Progenitor cell of endocrine pancreas (in vitro differentiated cells): Measurements from ENCODE around the gene TANC1. TPM values are rescaled to one million over a fixed set of nuclear protein-coding genes. Genes with fewer than 3 reads are reported as not detected.

Source experiments
- DNase-seq: peaks from one replicate; pipeline ENCODE4 v3.0.0; 2021; ENCODE audit warnings: low spot score; ENCODE audit not compliant: unreplicated experiment
- H3K27ac Mint-ChIP-seq: 2 replicates; pipeline ENCODE4 v1.8.0; 2021; ENCODE audit warnings: mild to moderate bottlenecking, moderate library complexity, mixed read lengths
- H3K27me3 Mint-ChIP-seq: 2 replicates; pipeline ENCODE4 v1.8.0; 2021; ENCODE audit warnings: mixed read lengths
- H3K36me3 Mint-ChIP-seq: 2 replicates; pipeline ENCODE4 v1.8.0; 2022; ENCODE audit warnings: mixed read lengths; ENCODE audit not compliant: insufficient read depth
- H3K4me1 Mint-ChIP-seq: 2 replicates; pipeline ENCODE4 v1.8.0; 2021; ENCODE audit warnings: low read depth, mixed read lengths
- H3K4me3 Mint-ChIP-seq: 2 replicates; pipeline ENCODE4 v1.8.0; 2021; ENCODE audit warnings: low read depth, mild to moderate bottlenecking, moderate library complexity, mixed read lengths
- H3K9me3 Mint-ChIP-seq: 2 replicates; pipeline ENCODE4 v1.8.0; 2021; ENCODE audit warnings: low read depth, mixed read lengths
- CTCF ChIP-seq: fragments of 200-600 bp; sonication (generic); IDR thresholded peaks from one replicate; pipeline ENCODE4 v1.5.0; 2021; ENCODE audit warnings: antibody characterized with exemption, mild to moderate bottlenecking; ENCODE audit not compliant: unreplicated experiment
- total RNA-seq: library from RNA; stranded (reverse); gene quantifications from 2 replicates; pipeline ENCODE4 v1.2.1, GENCODE V29; 2021

Gene TANC1
- total RNA-seq, 1 donor from 2014 or later, result 29.8 TPM

DNA sequence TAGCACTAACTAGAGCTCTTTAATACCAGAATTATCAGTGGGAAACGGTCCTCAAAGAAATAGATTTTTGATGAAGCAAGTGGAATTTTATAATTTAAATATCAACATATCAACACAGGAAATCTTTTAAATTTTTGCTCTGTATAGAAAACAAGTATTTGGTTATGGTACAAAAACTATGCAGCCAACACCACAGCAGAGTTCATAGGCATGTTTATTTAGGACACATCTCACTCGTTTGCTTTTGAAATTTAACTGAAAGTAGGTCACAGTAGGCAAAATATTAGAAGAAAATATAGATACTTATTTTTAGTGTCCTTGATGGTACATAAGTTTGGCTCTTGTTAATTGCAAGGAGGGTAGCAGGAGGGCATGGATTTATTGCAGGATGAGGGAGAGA lies 34.3 kb upstream of the TANC1 start:
- no peak for TF ChIP-seq CTCF
- Mint-ChIP-seq H3K4me1 (peaks cover 1% of the 10 kb centered on the region), H3K27ac (no peak overlapping the region), H3K9me3 (peaks cover 11% of the 10 kb centered on the region), H3K4me3 (no peak overlapping the region), H3K36me3 (no peaks in the 10 kb centered on the region), H3K27me3 (no peaks in the 10 kb centered on the region)
- DNase-seq, result no peak

- Mint-ChIP-seq H3K4me3 (no peak overlapping the region), H3K4me1 (peaks cover 1% of the 10 kb centered on the region), H3K36me3 (no peaks in the 10 kb centered on the region), H3K27me3 (no peaks in the 10 kb centered on the region), H3K27ac (no peak overlapping the region), H3K9me3 (peaks cover 4% of the 10 kb centered on the region)
- no peak for TF ChIP-seq CTCF
- no peak for DNase-seq
Measured at GRCh38 chr2:158935617-158936016, 32.8 kb upstream of the TANC1 start.

DNA sequence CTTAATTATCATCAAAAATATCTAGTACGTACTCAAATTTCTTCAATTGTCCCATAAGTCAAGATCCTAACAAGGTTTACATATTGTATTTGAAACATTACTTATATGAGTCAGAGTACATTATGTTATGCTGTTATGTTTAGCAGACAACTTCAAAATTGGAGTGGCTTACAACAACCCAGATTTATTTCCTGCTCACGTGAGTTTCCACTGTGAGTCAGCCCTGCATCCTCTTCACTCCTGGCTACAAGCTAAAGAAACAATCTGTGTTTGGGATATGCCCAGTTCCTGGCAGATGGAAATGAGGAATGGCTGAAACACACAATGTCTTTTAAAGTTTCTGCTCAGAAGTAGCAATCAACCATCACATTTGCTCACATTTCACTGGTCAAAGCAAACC lies 31.5 kb upstream of the TANC1 start:
- Mint-ChIP-seq H3K4me3 (no peak overlapping the region), H3K4me1 (peaks cover 1% of the 10 kb centered on the region), H3K36me3 (no peaks in the 10 kb centered on the region), H3K27me3 (no peaks in the 10 kb centered on the region), H3K27ac (no peak overlapping the region), H3K9me3 (peaks cover 4% of the 10 kb centered on the region)
- TF ChIP-seq CTCF, result no peak
- no peak for DNase-seq

- peaks cover 6% of the 10 kb centered on the region for H3K9me3 Mint-ChIP-seq
- peaks cover 1% of the 10 kb centered on the region for H3K4me1 Mint-ChIP-seq
- H3K36me3 Mint-ChIP-seq, result no peaks in the 10 kb centered on the region
- no peaks in the 10 kb centered on the region for H3K27me3 Mint-ChIP-seq
- no peak overlapping the region for H3K4me3 Mint-ChIP-seq
- no peak overlapping the region for H3K27ac Mint-ChIP-seq
- no peak for DNase-seq
- TF ChIP-seq CTCF, result no peak
Measured at GRCh38 chr2:158940356-158940755, 28.1 kb upstream of the TANC1 start.

DNA sequence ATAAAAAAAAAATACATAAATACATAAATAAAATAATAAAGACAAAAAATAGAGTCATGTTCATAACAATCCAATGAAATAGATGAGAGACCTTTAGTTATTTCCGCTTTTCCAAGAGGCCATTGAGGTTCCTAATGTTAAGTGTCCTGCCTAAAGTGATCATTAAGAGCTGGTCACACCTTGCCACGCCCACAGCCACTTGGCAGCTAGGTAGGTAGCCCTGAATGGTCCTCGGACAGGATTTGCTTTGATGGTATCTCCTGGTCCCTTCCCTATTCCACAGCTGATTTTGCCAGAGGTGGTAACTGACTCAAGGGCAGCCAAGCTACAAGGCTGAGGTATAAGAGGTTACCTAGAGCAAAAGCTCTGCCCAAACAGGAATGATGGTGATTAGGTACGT lies 24.5 kb upstream of the TANC1 start:
- no peak for DNase-seq
- peaks cover 1% of the 10 kb centered on the region for H3K36me3 Mint-ChIP-seq
- H3K4me1 Mint-ChIP-seq, result peaks cover 12% of the 10 kb centered on the region
- peaks cover 6% of the 10 kb centered on the region for H3K9me3 Mint-ChIP-seq
- no peak overlapping the region for H3K27ac Mint-ChIP-seq
- no peak for TF ChIP-seq CTCF
- H3K4me3 Mint-ChIP-seq, result no peak overlapping the region
- no peaks in the 10 kb centered on the region for H3K27me3 Mint-ChIP-seq
